ENCODE results near the gene TXNL4B. TPM values are rescaled to one million over a fixed set of nuclear protein-coding genes. Genes with fewer than 3 reads are reported as not detected.
"Not testable (repeated sequence)": the region's sequence is repeated elsewhere in the genome, so short reads cannot be mapped to it uniquely, and the experiment has no call there.

TXNL4B gene
- total RNA-seq, 1 donor from 2014 or later = 17.1 TPM

DNA sequence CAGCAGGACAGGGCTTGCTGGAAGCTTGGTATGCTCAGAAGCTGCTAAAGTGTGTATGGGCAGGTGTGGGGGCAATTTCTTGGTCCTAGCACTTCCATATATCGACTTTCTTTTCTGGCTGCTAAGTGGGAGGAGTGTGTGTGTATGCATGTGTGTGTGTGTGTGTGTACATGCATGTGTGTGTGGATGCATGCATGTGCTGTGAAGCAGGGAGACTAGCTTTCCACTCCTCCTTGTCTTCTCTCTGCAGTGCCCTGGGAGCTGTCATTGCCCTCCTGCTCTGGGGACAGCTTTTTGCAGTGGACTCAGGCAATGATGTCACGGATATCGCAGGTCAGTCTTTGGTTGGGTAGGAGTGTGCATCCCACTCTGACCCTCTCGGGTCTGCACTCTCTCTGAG is 37.5 kb downstream of the TXNL4B start:
- no peaks in the 10 kb centered on the region for H3K36me3 Mint-ChIP-seq (ENCODE audit: low read depth)
- H3K4me3 Mint-ChIP-seq (ENCODE audit: low read depth) = no peak overlapping the region
- no peaks in the 10 kb centered on the region for H3K4me1 Mint-ChIP-seq (ENCODE audit: low read depth)
- H3K27ac Mint-ChIP-seq = no peak overlapping the region
- no peaks in the 10 kb centered on the region for H3K9me3 Mint-ChIP-seq
- no peak for DNase-seq (ENCODE audit: low spot score)
- intact Hi-C loops (cut with micrococcal nuclease) = no loop called here
- H3K27me3 Mint-ChIP-seq (ENCODE audit: low read depth) = peaks cover 1% of the 10 kb centered on the region

DNA sequence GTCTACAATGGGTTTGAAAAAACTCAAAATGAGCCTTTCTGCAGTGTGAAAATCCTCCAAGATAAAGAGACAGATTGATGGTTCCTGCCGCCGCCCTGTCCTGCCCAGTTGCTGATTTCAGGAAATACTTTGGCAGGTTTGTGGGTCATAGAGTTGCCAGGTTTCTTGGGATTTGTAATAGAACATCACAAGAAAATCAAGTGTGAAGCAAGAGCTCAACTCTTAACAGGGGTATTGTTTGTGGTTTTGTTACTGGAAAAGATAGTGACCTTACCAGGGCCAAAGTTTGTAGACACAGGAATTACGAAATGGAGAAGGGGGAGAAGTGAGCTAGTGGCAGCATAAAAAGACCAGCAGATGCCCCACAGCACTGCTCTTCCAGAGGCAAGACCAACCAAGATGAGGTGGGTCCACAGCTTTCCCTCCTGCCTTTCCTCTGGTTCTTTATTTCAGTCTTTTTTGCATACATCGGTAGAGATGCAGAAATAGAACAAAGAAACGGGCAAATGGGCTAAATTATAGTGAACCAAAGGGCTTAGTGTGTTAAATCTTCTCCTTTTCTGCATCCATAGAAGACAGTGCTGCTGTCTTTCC is 39.1 kb downstream of the TXNL4B start, which contains the start of gene HP:
Gene HP (plus strand): TSS at position 252 of the 594 bp plus-strand sequence. CDS start 148 bp downstream, at position 400.
- intact Hi-C loops (cut with micrococcal nuclease); H3K4me3 Mint-ChIP-seq (ENCODE audit: low read depth); DNase-seq (ENCODE audit: low spot score); H3K27ac Mint-ChIP-seq; H3K9me3 Mint-ChIP-seq; H3K27me3 Mint-ChIP-seq (ENCODE audit: low read depth); H3K4me1 Mint-ChIP-seq (ENCODE audit: low read depth); H3K36me3 Mint-ChIP-seq (ENCODE audit: low read depth): not testable (repeated sequence)

DNA sequence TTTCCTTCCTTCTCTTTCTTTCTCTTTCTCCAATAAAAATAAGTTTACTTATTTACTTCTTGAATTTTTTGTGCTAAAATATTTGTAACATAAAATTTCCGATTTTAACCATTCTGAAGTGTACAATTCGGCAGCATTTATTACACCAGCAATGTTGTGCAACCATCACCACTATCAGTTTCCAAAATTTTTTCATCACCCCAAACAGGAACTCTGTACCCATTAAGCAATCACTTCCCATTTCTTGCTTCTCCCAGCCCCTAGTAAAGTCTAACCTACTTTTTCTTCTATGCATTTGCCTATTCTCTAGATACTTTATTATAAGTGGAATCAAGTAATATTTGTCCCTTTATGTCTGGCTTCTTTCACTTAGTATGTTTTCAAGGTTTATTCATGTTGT is 41.6 kb downstream of the TXNL4B start:
- intact Hi-C loops (cut with micrococcal nuclease) = no loop called here
- H3K4me1 Mint-ChIP-seq (ENCODE audit: low read depth) = no peaks in the 10 kb centered on the region
- no peak overlapping the region for H3K27ac Mint-ChIP-seq
- peaks cover 1% of the 10 kb centered on the region for H3K27me3 Mint-ChIP-seq (ENCODE audit: low read depth)
- peaks cover 9% of the 10 kb centered on the region for H3K9me3 Mint-ChIP-seq
- H3K36me3 Mint-ChIP-seq (ENCODE audit: low read depth) = no peaks in the 10 kb centered on the region
- no peak overlapping the region for H3K4me3 Mint-ChIP-seq (ENCODE audit: low read depth)
- no peak for DNase-seq (ENCODE audit: low spot score)

DNA sequence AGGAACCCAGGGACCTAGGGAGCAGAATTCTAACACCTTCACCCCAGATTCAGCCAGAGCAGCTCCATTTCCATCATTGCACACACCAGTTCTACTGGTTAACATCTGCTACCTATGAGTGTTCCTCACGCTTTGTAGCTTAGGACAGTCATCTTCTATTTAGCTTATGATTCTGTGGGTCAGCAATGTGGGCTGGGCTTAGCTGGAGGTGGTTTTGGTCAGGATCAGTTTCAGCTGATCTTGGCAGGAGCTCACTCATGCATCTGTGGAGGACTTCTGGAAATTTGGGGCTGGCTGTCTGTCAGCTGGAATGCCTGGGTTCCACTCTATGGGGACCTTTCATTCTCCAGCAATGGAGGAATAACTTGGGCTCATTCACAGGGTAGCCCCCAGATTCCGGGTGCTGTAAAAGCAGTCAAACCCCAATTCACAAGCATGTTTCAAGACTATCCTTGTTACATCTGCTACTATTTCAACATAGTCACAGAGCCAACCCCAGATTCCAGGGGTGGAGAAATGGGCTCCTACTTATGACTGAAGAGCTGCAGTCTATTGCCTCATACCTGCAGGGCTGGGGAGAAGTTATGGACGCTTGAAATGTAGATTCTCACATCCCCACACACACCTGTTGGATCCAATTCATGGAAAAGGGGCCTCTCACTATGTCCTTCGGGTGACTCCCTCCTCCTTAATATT is 42.5 kb downstream of the TXNL4B start:
- Mint-ChIP-seq H3K4me3 (ENCODE audit: low read depth) (no peak overlapping the region), H3K27ac (no peak overlapping the region), H3K36me3 (ENCODE audit: low read depth) (no peaks in the 10 kb centered on the region), H3K27me3 (ENCODE audit: low read depth) (peaks cover 1% of the 10 kb centered on the region), H3K9me3 (peaks cover 9% of the 10 kb centered on the region), H3K4me1 (ENCODE audit: low read depth) (no peaks in the 10 kb centered on the region)
- no peak for DNase-seq (ENCODE audit: low spot score)
- intact Hi-C loops (cut with micrococcal nuclease) = no loop called here

DNA sequence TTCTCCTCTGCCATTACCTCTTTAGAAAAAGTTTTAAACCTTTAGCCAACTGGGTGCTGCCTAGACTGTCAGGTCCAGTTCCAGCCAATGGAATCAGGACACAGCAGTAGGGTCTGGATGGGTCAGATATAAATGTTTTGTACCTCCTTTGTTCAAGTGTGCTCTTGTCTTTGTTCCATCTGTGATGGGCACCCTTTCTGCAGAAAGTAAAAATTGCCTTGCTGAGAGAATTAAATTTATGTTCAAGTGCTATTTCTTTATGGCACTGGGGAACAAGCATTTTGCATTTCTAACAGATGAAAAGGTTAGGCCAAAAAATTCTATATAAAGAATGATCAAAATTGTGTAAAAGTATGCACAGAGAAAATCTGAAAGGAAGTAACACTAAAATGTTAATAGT is 44.3 kb downstream of the TXNL4B start:
- Mint-ChIP-seq H3K27me3 (ENCODE audit: low read depth) (peaks cover 1% of the 10 kb centered on the region), H3K4me1 (ENCODE audit: low read depth) (no peaks in the 10 kb centered on the region), H3K9me3 (peaks cover 9% of the 10 kb centered on the region), H3K36me3 (ENCODE audit: low read depth) (no peaks in the 10 kb centered on the region), H3K4me3 (ENCODE audit: low read depth) (no peak overlapping the region), H3K27ac (no peak overlapping the region)
- DNase-seq (ENCODE audit: low spot score) = no peak
- intact Hi-C loops (cut with micrococcal nuclease) = no loop called here

DNA sequence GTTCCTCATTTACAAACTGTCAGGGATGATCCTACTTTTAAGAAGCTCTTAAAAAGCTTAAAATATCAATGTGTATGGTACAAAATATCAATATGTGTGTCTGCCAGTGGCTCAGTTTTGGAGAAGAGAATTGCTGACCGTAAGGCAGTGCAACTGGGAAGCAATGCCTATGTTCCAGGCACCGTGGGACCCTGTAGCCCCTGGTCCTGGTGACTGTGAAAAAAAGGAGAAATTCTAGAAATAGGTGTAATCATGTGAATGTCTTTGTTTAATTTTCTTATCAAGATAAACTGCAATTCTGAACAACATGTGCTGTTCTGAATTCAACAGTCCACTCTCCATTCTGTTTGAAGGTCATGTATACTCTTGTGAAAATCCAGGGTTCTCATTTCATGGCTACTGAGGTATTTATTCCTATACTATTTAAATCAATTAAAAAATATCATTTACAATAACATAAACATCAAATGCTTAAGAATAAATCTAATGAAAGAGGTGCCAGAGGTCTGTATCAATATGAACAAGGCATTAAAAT is 48.5 kb downstream of the TXNL4B start:
- no peak for DNase-seq (ENCODE audit: low spot score)
- Mint-ChIP-seq H3K36me3 (ENCODE audit: low read depth) (no peaks in the 10 kb centered on the region), H3K9me3 (peaks cover 7% of the 10 kb centered on the region), H3K27me3 (ENCODE audit: low read depth) (no peaks in the 10 kb centered on the region), H3K27ac (no peak overlapping the region), H3K4me3 (ENCODE audit: low read depth) (no peak overlapping the region), H3K4me1 (ENCODE audit: low read depth) (no peaks in the 10 kb centered on the region)
- intact Hi-C loops (cut with micrococcal nuclease) = no loop called here

DNA sequence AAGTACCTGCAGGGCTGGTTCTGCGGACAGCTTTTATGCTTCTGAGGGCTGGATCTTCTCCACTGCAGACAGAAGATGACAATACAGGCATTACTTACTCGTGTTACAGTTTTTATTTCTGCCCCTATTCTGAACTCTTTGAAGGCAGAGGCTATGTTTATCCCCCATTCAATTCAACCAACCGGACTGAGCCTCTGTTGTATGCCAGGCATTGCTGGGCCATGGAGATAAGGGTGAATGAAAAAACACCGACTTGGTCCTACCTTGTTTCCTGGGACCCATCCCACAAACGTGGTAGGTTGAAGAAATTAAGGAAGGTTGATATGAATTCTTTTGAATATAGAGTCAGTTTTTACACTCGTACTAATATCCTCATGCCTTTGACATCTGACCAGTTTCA is 49.1 kb downstream of the TXNL4B start:
- H3K27ac Mint-ChIP-seq = no peak overlapping the region
- H3K27me3 Mint-ChIP-seq (ENCODE audit: low read depth) = no peaks in the 10 kb centered on the region
- DNase-seq (ENCODE audit: low spot score) = no peak
- no peaks in the 10 kb centered on the region for H3K4me1 Mint-ChIP-seq (ENCODE audit: low read depth)
- H3K9me3 Mint-ChIP-seq = peaks cover 6% of the 10 kb centered on the region
- no peaks in the 10 kb centered on the region for H3K36me3 Mint-ChIP-seq (ENCODE audit: low read depth)
- intact Hi-C loops (cut with micrococcal nuclease) = no loop called here
- H3K4me3 Mint-ChIP-seq (ENCODE audit: low read depth) = no peak overlapping the region

DNA sequence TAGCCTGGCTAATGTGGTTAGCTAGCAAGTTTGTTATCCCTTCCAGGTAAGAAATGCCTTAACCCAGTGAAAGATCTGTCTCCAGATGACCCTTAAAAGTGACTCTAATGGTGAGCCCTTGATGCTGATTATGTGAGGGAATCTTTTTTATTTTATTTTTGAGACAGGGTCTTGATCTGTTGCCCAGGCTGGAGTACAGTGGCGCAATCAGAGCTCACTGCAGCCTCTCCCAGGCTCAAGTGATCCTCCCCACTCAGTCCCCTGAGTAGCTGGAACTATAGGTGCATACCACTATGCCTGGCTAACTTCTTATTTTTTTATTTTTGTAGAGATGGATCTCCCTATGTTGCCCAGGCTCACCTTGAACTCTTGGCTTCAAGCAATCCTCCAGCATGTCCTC is 49.9 kb downstream of the TXNL4B start:
- H3K36me3 Mint-ChIP-seq (ENCODE audit: low read depth) = no peaks in the 10 kb centered on the region
- no peaks in the 10 kb centered on the region for H3K9me3 Mint-ChIP-seq
- no peak overlapping the region for H3K4me3 Mint-ChIP-seq (ENCODE audit: low read depth)
- no peak overlapping the region for H3K27ac Mint-ChIP-seq
- no peak for DNase-seq (ENCODE audit: low spot score)
- intact Hi-C loops (cut with micrococcal nuclease) = no loop called here
- H3K4me1 Mint-ChIP-seq (ENCODE audit: low read depth) = no peaks in the 10 kb centered on the region
- no peaks in the 10 kb centered on the region for H3K27me3 Mint-ChIP-seq (ENCODE audit: low read depth)

DNA sequence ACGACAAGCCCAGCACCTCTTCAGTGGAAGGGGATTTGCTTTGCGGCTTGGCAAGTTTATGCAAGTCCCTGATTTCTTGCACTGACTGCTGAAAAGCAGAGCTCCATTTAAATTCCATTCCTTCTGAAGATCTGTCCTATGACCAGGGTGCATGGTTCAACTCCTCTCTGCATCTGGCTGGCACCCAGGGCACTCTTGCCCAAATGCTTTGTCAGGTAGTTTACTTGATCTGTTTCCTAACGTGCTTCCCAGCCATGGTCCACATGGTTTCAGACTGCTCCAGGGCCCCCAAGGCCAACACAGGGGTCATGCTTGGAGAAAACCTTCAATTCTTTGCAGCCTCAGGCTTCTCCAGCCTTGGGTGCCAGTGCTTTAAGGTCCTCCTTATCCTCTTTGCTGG is 50.4 kb downstream of the TXNL4B start:
- H3K4me1 Mint-ChIP-seq (ENCODE audit: low read depth) = no peaks in the 10 kb centered on the region
- no peaks in the 10 kb centered on the region for H3K9me3 Mint-ChIP-seq
- no peaks in the 10 kb centered on the region for H3K27me3 Mint-ChIP-seq (ENCODE audit: low read depth)
- no peak overlapping the region for H3K27ac Mint-ChIP-seq
- intact Hi-C loops (cut with micrococcal nuclease) = no loop called here
- no peaks in the 10 kb centered on the region for H3K36me3 Mint-ChIP-seq (ENCODE audit: low read depth)
- H3K4me3 Mint-ChIP-seq (ENCODE audit: low read depth) = no peak overlapping the region
- DNase-seq (ENCODE audit: low spot score) = no peak

DNA sequence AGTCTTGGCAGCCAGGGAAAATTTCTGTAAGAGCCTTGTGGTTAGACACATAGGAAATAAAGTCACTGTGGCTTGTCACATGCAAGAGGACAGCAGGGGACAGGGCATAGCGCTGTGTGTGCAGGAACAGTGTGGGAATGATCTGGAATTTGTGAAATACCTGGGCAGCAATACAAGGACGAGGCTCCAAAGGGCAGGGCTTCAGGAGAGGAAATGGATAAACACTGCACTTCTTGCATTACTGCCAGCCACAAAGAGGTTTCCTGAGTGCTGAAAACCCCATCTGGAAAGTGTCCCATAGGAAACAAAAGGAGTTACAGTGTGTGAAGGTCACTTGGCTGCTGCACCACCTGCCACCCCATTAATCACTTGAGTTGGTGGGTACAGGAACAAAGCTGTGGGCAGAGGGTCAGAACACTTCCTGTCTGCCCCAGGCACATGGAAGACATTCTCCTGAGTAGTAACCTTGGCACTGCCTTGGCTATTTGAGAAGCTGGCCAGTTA is 51.2 kb downstream of the TXNL4B start:
- DNase-seq (ENCODE audit: low spot score) = no peak
- H3K4me3 Mint-ChIP-seq (ENCODE audit: low read depth) = no peak overlapping the region
- no peaks in the 10 kb centered on the region for H3K27me3 Mint-ChIP-seq (ENCODE audit: low read depth)
- H3K4me1 Mint-ChIP-seq (ENCODE audit: low read depth) = no peaks in the 10 kb centered on the region
- no peaks in the 10 kb centered on the region for H3K9me3 Mint-ChIP-seq
- no peak overlapping the region for H3K27ac Mint-ChIP-seq
- intact Hi-C loops (cut with micrococcal nuclease) = no loop called here
- no peaks in the 10 kb centered on the region for H3K36me3 Mint-ChIP-seq (ENCODE audit: low read depth)

DNA sequence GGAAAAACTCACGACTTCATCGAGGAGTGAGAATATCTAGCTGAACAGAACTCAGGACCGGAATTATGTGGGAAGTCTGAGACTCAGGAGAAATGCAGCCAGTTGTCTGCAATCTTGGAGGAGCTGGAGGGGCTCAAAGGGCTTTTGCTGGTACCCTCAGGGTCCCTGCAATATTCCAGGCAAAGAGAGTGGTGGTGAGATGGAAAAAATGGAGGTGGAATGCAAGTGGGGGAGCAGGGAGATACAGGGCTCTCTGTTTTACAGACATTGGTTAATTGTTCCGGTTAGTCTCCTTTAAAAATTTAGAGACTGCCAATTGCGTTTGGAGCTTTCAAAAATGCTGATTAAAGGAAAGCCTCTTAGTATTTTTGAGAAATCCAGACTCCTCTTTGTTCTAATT is 57.3 kb downstream of the TXNL4B start:
- Mint-ChIP-seq H3K9me3 (no peaks in the 10 kb centered on the region), H3K4me1 (ENCODE audit: low read depth) (no peaks in the 10 kb centered on the region), H3K36me3 (ENCODE audit: low read depth) (no peaks in the 10 kb centered on the region), H3K27ac (no peak overlapping the region), H3K27me3 (ENCODE audit: low read depth) (no peaks in the 10 kb centered on the region), H3K4me3 (ENCODE audit: low read depth) (no peak overlapping the region)
- no peak for DNase-seq (ENCODE audit: low spot score)
- intact Hi-C loops (cut with micrococcal nuclease) = no loop called here
